ENCODE data around the gene AMER1.

AMER1 gene

DNA sequence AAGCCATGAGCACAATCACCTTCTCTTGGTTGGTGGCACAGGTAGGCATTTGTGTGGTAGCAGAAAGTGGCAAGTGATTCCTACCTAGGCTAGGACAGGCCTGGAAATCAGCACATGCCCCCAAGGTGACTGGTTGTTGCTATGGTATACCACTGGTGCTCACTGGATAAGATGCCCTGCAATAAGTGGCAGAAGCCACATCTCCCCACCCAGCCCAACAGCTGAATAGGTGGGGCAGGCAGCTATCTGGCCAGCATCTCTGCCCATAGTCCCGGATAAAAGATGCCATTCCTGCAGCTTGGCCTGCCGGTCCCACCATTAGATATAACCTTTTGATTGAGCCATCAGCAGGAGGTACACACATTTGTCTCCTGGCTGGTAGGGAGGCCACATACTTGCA, 21.1 kb downstream of the AMER1 start:
- DNase-seq (ENCODE audit: low spot score), result no peak

DNA sequence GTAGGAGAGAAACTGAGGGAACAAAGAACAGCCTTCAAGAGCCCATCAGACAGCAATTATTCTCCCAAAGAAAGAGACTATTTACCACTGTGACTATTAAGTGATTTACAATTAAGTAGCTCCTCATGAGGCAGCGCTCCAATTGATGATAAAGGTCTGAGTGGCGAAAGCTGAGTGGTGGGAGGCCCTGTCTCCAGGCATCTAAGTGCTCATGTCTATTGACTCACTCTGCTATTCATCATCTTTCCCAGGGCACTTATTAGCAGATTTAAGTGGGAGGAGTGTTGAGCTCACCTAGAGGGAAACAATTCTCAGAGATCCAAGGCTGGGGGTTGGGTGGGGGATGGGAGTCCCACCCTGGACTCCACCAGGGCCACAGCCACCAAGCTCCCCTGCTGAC, 23.3 kb downstream of the AMER1 start:
- DNase-seq (ENCODE audit: low spot score), result no peak

DNA sequence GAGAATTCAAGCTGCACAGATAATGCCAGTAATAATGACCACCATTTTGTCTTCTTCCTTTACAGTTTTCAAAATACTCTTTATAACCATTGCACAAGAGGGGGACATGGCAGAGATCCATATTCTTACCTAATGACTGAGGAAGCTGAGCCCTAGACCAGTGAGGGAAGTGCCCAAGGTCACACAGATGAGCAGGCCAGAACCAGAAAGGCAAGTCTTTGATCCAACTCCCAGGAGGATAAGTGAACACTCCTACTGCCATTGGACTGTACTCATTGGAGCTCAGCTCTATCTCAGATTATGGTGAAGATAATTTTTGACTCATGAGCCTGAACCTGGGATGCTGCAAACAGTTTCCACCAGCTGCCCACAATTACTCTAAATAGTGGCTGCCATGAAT, 28.6 kb downstream of the AMER1 start:
- DNase-seq (ENCODE audit: low spot score), result no peak

DNA sequence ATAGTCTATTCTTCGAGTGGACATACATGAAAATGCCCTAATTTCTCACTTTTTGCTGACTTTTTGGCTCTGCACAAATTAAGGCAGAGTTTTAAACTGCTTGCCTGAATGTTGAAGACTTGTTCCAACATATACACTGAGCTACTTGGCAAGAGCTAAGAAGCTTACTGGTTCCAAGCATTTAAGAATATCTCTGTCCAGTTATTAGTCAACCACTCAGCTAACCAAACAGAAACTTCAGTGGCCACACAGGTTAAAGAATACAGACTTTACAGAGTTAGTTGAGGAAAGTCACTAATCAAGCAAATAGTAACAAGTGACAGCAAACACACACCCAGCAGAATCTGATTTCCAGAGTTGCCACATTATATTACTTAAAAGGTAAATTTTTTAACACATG, 35.5 kb downstream of the AMER1 start:
- no peak for DNase-seq (ENCODE audit: low spot score)

DNA sequence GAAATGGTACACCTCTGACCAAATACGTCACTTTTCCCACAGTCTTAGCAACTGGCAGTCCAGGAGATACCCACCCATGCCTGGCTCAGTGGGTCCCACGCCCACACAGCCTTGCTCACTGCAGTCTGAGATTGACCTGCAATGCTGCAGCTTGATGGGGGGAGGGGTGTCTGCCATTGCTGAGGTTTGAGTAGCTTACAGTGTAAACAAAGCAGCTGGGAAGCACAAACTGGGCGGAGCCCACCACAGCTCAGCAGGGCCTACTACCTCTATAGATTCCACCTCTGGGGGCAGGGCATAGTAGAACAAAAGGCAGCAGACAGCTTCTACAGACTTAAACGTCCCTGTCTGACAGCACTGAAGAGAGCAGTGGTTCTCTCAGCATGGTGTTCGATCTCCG, 52.7 kb downstream of the AMER1 start:
- no peak for DNase-seq (ENCODE audit: low spot score)

DNA sequence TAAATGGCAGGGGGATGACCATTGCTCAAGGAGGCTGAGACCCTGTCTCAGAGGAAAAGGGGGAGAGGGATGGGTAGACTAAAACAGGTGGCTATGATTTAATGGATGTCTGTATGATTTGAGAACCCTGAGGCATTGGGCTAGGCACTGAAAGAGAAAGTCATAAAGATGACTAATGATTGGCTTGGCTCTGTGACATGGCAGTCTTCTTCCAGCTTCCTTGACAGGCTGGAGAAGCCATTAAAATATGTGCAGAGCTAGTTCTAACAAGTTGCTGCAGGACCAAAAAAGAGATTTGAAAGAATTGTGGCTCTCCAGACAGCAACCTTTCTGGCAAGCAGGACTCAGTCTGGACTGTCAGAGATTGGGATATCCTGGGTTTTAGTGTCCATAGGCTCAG, 53.6 kb downstream of the AMER1 start:
- no peak for DNase-seq (ENCODE audit: low spot score)

DNA sequence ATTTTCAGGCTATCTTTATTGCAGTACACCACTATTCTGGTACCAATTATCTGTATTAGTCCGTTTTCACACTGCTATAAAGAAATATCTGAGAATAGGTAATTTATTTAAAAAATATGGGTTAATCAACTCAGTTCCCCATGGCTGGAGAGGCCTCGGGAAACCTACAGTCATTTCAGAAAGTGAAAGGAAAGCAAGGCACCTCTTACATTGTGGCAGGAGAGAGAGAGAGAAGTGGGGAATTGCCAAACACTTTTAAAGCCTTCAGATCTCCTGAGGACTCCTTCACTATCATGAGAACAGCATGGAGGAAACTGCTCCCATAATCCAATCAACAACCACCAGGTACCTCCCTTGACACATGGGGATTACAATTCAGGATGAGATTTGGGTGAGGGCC, 54.7 kb downstream of the AMER1 start:
- DNase-seq (ENCODE audit: low spot score), result no peak

Data from iPS-NIHi11 (cell line).